Measurements from ENCODE around the gene ADAMTS2.

GRCh38 chr5:179288101-179288808 is 57.0 kb downstream of the ADAMTS2 start:
- TF ChIP-seq, protein P1, sequence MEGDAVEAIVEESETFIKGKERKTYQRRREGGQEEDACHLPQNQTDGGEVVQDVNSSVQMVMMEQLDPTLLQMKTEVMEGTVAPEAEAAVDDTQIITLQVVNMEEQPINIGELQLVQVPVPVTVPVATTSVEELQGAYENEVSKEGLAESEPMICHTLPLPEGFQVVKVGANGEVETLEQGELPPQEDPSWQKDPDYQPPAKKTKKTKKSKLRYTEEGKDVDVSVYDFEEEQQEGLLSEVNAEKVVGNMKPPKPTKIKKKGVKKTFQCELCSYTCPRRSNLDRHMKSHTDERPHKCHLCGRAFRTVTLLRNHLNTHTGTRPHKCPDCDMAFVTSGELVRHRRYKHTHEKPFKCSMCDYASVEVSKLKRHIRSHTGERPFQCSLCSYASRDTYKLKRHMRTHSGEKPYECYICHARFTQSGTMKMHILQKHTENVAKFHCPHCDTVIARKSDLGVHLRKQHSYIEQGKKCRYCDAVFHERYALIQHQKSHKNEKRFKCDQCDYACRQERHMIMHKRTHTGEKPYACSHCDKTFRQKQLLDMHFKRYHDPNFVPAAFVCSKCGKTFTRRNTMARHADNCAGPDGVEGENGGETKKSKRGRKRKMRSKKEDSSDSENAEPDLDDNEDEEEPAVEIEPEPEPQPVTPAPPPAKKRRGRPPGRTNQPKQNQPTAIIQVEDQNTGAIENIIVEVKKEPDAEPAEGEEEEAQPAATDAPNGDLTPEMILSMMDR (IDR thresholded peaks at IDR 0.05) = no peak
- TF ChIP-seq EZH2phosphoT487 (IDR thresholded peaks at IDR 0.05) = no peak
- no peak for TF ChIP-seq EZH2 (IDR thresholded peaks at IDR 0.05)

All from neural progenitor cell (in vitro differentiated cells).